ENCODE measurements around the gene HLA-DMA.
"Not testable (repeated sequence)": the region's sequence is repeated elsewhere in the genome, so short reads cannot be mapped to it uniquely, and the experiment has no call there.

HLA-DMA gene

GRCh38 chr6:32954986-32955802, 2.3 kb upstream of the HLA-DMA start:
- no peak for DNase-seq

- no peak for DNase-seq
Measured at GRCh38 chr6:32954267-32954666, 1.4 kb upstream of the HLA-DMA start.

GRCh38 chr6:32953775-32954174, 878 bp upstream of the HLA-DMA start:
- DNase-seq: no peak

GRCh38 chr6:32950449-32950848, 2.4 kb downstream of the HLA-DMA start:
- DNase-seq: no peak

GRCh38 chr6:32950010-32950409, 2.9 kb downstream of the HLA-DMA start:
- no peak for DNase-seq

- no peak for DNase-seq
Measured at GRCh38 chr6:32949113-32949512, 3.8 kb downstream of the HLA-DMA start.

- DNase-seq: peak; percentile 12 to 14
Measured at GRCh38 chr6:32947552-32948465, 5.1 kb downstream of the HLA-DMA start.

GRCh38 chr6:32946893-32947292, 6.0 kb downstream of the HLA-DMA start:
- no peak for DNase-seq

- no peak for DNase-seq
Measured at GRCh38 chr6:32945953-32946352, 6.9 kb downstream of the HLA-DMA start.

- DNase-seq: no peak
Measured at GRCh38 chr6:32945108-32945760, 7.7 kb downstream of the HLA-DMA start.

- DNase-seq: peak; percentile 76 to 80
Measured at GRCh38 chr6:32943864-32944649, 8.8 kb downstream of the HLA-DMA start.

GRCh38 chr6:32942555-32943123, 10.3 kb downstream of the HLA-DMA start:
- not testable (repeated sequence) for DNase-seq

- DNase-seq: peak; percentile 8 to 11
Measured at GRCh38 chr6:32941214-32941768, 11.6 kb downstream of the HLA-DMA start.

GRCh38 chr6:32940656-32941213, 12.2 kb downstream of the HLA-DMA start, which contains the start of gene HLA-DMB:
Gene HLA-DMB (minus strand): TSS chr6:32941028. CDS start chr6:32940807, 221 bp downstream.
- DNase-seq: peak; percentile 30 to 40

- DNase-seq: no peak
Measured at GRCh38 chr6:32938494-32938893, 14.4 kb downstream of the HLA-DMA start.

GRCh38 chr6:32937230-32937633, 15.7 kb downstream of the HLA-DMA start:
- peak in 1 of 2 experiments; percentile 9 for DNase-seq

- peak in 1 of 2 experiments; percentile 10 for DNase-seq
Measured at GRCh38 chr6:32936239-32937152, 16.4 kb downstream of the HLA-DMA start.

- no peak for DNase-seq
Measured at GRCh38 chr6:32935551-32936238, 17.2 kb downstream of the HLA-DMA start.

- peak; percentile 71 to 79 for DNase-seq
Measured at GRCh38 chr6:32933661-32934085, 19.2 kb downstream of the HLA-DMA start.
